Measurements from ENCODE around the gene PCDHGC5. TPM values are rescaled to one million over a fixed set of nuclear protein-coding genes. Genes with fewer than 3 reads are reported as not detected.

PCDHGC5 gene
- total RNA-seq, 1 experiment from 2014 or later: 2.1 TPM

- Mint-ChIP-seq H3K4me1 (ENCODE audit: low read depth, unreplicated experiment) (no peaks in the 10 kb centered on the region), H3K27me3 (ENCODE audit: unreplicated experiment) (no peaks in the 10 kb centered on the region), H3K27ac (ENCODE audit: unreplicated experiment) (no peak overlapping the region), H3K4me3 (ENCODE audit: low read depth, unreplicated experiment) (no peak overlapping the region), H3K36me3 (ENCODE audit: insufficient read depth, unreplicated experiment) (peaks cover 4% of the 10 kb centered on the region), H3K9me3 (ENCODE audit: low read depth, unreplicated experiment) (no peaks in the 10 kb centered on the region)
- intact Hi-C loops (cut with micrococcal nuclease; ENCODE audit: unreplicated experiment): no loop called here
- no peak for TF ChIP-seq CTCF (IDR thresholded peaks at IDR 0.05; ENCODE audit: unreplicated experiment)
- CTCF ChIA-PET: no interaction called here
- BruUV-seq (replicated peaks): no TSS peak
- no peak for DNase-seq
Measured at GRCh38 chr5:141465351-141465750, 23.5 kb upstream of the PCDHGC5 start.

- no TSS peak for BruUV-seq (replicated peaks)
- CTCF ChIA-PET: interaction anchor here (0.5 to 2.2 kb wide), 20 partner anchors 10 to 690 kb away, joined by 3 to 27 read pairs (median 4); partner anchors contain the start of genes PCDHA1, PCDHB14, PCDHGA9 and PCDHGB3
- peak; percentile 95 for DNase-seq
- TF ChIP-seq CTCF (IDR thresholded peaks at IDR 0.05; ENCODE audit: unreplicated experiment): no peak
- Mint-ChIP-seq H3K4me1 (ENCODE audit: low read depth, unreplicated experiment) (peaks cover 10% of the 10 kb centered on the region), H3K4me3 (ENCODE audit: low read depth, unreplicated experiment) (peak within 1 kb of the TSS; percentile 91), H3K36me3 (ENCODE audit: insufficient read depth, unreplicated experiment) (peaks cover 28% of the 10 kb centered on the region), H3K27me3 (ENCODE audit: unreplicated experiment) (no peaks in the 10 kb centered on the region), H3K27ac (ENCODE audit: unreplicated experiment) (peak within 1 kb of the TSS; percentile 80), H3K9me3 (ENCODE audit: low read depth, unreplicated experiment) (no peaks in the 10 kb centered on the region)
- intact Hi-C loops (cut with micrococcal nuclease; ENCODE audit: unreplicated experiment): loop anchor here (1.0 to 5.0 kb wide), 4 partner anchors 18 to 82 kb away; partner anchors contain the start of gene PCDHGA9
Measured at GRCh38 chr5:141475625-141476131, 13.2 kb upstream of the PCDHGC5 start, which contains the start of gene PCDHGC3. PCDHGC3 (plus strand) TSS chr5:141475966; CDS start chr5:141476117, 151 bp downstream.

GRCh38 chr5:141476132-141476911, 12.6 kb upstream of the PCDHGC5 start:
- H3K27ac Mint-ChIP-seq (ENCODE audit: unreplicated experiment): peak overlapping the region; percentile 80
- CTCF ChIA-PET: interaction anchor here (0.5 to 2.2 kb wide), 11 partner anchors 21 to 690 kb away, joined by 3 to 27 read pairs (median 5); partner anchors contain the start of genes PCDHA1, PCDHB14, PCDHGA9 and PCDHGB7
- peaks cover 28% of the 10 kb centered on the region for H3K36me3 Mint-ChIP-seq (ENCODE audit: insufficient read depth, unreplicated experiment)
- no peaks in the 10 kb centered on the region for H3K27me3 Mint-ChIP-seq (ENCODE audit: unreplicated experiment)
- H3K9me3 Mint-ChIP-seq (ENCODE audit: low read depth, unreplicated experiment): no peaks in the 10 kb centered on the region
- intact Hi-C loops (cut with micrococcal nuclease; ENCODE audit: unreplicated experiment): loop anchor here (5.0 kb wide), 2 partner anchors 74 to 81 kb away; partner anchors contain the start of gene PCDHGA9
- TF ChIP-seq CTCF (IDR thresholded peaks at IDR 0.05; ENCODE audit: unreplicated experiment): no peak
- DNase-seq: peak; percentile 55
- peak overlapping the region; percentile 91 for H3K4me3 Mint-ChIP-seq (ENCODE audit: low read depth, unreplicated experiment)
- H3K4me1 Mint-ChIP-seq (ENCODE audit: low read depth, unreplicated experiment): peaks cover 10% of the 10 kb centered on the region
- BruUV-seq (replicated peaks): TSS peak; percentile 76

- H3K4me1 Mint-ChIP-seq (ENCODE audit: low read depth, unreplicated experiment): peaks cover 10% of the 10 kb centered on the region
- H3K36me3 Mint-ChIP-seq (ENCODE audit: insufficient read depth, unreplicated experiment): peaks cover 28% of the 10 kb centered on the region
- no peak for TF ChIP-seq CTCF (IDR thresholded peaks at IDR 0.05; ENCODE audit: unreplicated experiment)
- peak overlapping the region; percentile 91 for H3K4me3 Mint-ChIP-seq (ENCODE audit: low read depth, unreplicated experiment)
- H3K27ac Mint-ChIP-seq (ENCODE audit: unreplicated experiment): peak overlapping the region; percentile 40
- no TSS peak for BruUV-seq (replicated peaks)
- DNase-seq: no peak
- H3K9me3 Mint-ChIP-seq (ENCODE audit: low read depth, unreplicated experiment): no peaks in the 10 kb centered on the region
- CTCF ChIA-PET: interaction anchor here (0.8 to 2.2 kb wide), 5 partner anchors 44 to 254 kb away, joined by 4 to 27 read pairs (median 10); partner anchors contain the start of genes PCDHB14 and PCDHGA9
- intact Hi-C loops (cut with micrococcal nuclease; ENCODE audit: unreplicated experiment): loop anchor here (5.0 kb wide), 2 partner anchors 75 to 80 kb away; partner anchors contain the start of gene PCDHGA9
- H3K27me3 Mint-ChIP-seq (ENCODE audit: unreplicated experiment): no peaks in the 10 kb centered on the region
Measured at GRCh38 chr5:141477044-141477575, 11.8 kb upstream of the PCDHGC5 start.
